HS-5 (cell line): ENCODE measurements around the gene RPS6KA1.

Experiments
- DNase-seq: peaks from one replicate; pipeline ENCODE4 v3.0.0-alpha.2; 2012; ENCODE audit warnings: low read depth

RPS6KA1 gene

DNA sequence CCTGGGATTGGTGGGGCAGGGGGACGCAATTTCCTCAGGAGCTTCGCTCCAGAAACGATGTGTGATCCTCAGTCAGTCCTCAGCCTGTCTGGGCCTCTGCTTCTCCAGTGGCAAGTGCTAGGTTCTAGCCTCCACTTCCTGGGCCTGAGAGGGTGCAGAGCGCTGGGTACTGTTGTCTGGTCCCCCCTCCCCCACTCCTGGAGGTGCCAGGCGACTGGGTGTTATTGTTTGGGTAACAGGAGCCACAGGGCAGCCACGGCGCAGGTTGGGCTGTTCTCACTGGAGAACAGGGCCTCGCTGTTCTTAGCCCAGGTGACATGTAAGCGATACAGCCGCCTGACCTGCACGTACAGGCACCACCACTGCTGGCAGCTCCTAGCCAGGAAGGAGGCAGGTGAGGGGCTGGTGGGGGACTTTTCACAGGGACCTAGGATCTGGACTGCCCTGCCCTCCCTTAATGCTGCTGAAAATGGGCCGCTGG is 2.1 kb downstream of the RPS6KA1 start:
- DNase-seq = no peak

DNA sequence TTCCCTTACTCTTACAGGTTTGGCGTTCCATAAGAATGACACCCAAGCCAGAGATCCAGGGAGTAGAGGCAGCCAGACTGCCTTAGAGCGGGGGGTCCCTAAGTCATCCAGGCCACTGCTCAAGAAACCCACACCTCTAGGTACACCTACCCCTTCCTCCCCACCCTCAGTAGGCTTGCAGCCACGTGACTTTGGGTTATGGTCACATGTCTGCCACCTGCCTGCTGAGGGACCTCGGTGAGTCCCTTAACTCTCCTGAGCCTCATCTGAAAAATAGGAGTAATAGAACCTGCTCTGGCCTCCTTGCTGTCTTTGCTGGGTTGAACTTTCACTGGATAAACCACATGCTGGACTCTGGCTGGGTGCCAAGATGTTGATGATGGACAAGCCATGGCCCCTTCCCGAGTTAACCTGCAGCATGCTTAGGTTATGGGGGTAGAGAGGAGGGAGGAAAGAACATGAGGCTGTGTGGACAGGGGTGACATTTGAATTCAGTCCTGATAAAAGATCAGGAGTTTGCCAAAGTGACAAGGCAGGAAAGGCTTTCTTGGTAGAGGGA is 4.5 kb downstream of the RPS6KA1 start:
- no peak for DNase-seq

DNA sequence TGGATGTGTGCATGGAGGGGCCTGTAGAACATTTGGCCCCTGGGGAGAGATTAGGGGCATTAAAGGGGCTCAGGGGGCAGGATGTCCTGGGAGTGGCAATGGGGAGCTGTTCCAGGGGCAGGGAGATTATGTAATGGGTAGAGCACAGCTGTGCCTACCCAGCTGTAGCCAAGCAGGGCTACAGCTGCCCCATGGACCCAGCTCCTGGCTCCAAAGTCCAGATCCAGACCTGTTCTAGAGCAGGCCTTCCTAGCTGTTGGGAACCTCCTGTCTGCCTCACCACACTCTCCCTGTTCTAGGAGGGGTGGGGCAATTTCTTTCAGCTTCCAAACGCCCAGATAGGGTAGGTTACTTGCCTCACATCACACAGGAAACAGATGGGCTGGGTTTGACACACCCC is 5.6 kb downstream of the RPS6KA1 start:
- no peak for DNase-seq

DNA sequence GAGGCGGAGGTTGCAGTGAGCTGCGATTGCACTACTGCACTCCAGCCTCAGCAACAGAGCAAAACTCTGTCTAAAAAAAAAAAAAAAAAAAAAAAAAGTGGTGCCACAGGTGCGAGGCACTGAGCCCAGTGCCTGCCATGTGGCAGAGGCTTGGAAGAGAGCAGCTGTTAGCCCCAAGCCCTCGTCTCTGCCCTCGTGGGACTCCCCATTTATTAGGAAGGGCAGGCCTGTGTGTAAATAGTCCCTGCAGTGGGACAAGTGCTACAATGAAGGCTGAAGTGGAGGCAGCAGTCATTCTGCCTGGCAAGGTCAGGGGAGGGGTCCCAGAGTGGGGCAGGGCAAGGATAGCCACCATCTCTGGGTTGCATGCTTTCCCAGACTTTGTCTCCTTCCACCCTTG is 6.5 kb downstream of the RPS6KA1 start:
- DNase-seq = no peak

DNA sequence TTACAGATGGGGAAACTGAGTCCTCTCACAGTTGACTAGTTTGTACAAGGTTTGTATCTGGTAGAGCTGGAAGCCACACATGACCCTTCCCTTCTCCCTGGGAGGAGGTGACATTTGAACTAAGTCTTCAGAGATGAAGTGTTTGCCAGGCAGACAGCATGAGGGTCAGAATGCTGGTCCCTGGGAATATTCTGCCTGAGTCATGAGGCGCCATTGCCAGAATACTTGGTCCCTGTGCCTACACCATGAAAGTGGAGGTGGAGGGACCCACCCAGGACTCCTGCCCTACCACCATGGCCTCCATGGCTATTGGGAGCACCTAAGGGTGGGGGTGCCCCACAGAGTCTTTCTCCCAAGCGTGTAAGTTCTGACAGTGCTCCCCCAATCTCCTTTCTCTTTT is 7.0 kb downstream of the RPS6KA1 start:
- DNase-seq = no peak

DNA sequence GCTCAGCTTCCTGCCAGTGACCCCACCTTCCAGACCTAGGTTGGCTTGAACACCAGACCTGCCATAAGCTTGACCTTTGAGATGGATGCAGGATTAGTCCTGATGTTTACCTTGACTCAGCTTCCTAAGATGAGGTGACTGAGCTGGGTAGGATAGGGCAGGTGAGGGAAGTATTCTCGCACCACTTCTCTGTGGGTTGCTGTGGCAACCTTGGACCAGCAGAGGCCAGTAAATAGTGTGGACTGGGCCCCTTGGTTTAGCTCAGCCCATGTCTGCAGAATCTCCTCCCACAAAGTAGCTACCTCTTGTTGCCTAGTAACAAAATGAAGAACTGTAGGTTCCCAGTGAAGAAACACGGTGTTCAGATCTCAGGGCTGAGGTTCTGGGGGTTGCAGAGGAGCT is 8.4 kb downstream of the RPS6KA1 start:
- no peak for DNase-seq

DNA sequence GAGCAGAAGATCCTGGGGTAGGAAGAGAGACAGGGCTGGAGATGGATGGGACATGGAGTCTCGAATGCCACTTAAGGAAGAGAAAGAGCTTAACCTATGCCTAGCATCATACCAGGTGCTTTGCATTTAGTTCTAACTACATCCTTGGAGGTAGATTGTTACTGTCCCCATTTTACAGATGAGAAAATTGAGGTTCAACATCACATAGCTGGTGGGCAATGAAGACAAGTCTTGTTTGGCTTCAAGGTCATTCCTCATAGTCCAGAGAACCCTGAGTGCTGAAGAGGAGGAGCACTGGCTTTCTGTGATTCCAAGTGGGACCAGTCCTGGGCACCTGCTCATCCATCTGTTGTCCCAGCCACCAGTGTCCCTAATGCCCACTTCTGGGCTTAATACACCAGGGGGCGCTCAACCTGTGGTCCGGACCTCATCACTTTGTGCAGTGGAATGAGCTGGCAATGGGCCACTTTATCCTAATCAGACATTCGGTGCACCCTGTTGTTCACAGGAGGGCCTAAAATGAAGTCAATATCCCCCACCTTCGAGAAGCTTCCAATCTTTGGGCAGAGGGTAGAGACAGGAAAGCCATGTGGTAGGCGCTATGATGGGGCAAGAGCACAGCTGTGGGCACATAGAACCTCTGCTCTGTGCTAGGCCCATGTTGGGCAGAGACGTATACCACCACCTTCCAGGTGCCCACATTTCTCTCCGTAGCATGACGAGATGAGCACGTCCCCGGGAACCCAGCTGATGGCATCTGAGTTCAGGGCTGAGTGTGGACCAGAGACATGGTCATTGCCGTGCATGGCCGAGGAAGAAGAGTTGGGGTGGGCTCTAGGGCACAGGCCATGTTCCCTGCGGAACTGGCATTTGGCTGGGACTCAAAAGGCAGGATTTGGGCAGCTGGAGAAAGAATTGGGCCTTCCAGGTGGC is 9.2 kb downstream of the RPS6KA1 start:
- DNase-seq = no peak

DNA sequence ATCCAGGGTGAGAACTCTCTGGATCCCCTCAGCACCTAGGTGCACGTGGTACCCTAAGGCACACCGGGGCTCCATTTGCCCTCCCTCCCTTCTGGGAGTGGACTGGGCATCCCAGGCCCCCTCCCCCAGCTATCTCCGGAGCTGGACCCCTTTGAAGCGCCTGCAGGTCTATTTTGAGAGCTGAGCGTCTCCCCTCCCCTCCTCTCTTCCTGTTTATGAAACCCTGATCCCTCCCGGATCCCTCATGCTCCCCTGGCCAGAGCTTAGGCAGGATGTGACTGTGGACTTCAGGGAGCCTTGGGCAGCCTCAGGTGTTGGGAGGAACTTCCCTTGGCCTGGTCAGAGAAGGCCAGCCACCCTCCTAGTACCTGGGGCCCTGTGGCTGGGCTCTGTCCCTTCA is 10.2 kb downstream of the RPS6KA1 start:
- DNase-seq = no peak

DNA sequence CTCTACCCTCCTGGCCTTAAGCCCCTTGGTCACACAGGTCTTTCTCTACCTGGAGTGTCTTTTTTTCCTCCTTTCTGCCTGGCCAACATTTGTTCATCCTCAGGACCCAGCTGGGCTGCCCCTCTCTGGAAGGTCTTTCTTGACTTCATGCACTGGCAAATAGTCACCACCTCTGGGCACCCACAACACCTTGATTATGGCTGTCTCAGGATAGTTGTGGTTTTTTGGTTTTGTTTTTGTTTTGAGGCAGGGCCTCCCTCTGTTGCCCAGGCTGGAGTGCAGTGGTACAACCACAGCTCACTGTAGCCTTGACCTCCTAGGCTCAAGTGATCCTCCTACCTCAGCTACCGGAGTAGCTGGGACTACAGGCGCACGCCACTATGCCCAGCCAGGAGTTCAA is 10.8 kb downstream of the RPS6KA1 start:
- no peak for DNase-seq

DNA sequence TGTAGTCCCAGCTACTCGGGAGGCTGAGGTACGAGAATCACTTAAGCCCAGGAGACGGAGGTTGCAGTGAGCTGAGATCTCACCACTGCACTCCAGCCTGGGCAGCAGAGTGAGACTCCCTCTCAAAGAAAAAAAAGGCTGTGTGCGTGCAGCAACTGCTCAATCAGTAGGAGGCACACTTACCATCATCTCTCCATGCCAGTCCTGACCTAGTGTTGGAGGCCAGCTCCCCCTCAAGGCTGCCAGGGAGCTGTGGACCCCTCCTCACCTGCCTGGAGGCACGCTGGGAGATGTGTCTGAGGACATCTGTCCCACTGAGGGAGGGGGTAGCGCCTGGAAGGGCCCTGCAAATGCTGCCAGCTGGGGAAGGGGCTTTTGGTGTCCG is 11.9 kb downstream of the RPS6KA1 start:
- DNase-seq = no peak

DNA sequence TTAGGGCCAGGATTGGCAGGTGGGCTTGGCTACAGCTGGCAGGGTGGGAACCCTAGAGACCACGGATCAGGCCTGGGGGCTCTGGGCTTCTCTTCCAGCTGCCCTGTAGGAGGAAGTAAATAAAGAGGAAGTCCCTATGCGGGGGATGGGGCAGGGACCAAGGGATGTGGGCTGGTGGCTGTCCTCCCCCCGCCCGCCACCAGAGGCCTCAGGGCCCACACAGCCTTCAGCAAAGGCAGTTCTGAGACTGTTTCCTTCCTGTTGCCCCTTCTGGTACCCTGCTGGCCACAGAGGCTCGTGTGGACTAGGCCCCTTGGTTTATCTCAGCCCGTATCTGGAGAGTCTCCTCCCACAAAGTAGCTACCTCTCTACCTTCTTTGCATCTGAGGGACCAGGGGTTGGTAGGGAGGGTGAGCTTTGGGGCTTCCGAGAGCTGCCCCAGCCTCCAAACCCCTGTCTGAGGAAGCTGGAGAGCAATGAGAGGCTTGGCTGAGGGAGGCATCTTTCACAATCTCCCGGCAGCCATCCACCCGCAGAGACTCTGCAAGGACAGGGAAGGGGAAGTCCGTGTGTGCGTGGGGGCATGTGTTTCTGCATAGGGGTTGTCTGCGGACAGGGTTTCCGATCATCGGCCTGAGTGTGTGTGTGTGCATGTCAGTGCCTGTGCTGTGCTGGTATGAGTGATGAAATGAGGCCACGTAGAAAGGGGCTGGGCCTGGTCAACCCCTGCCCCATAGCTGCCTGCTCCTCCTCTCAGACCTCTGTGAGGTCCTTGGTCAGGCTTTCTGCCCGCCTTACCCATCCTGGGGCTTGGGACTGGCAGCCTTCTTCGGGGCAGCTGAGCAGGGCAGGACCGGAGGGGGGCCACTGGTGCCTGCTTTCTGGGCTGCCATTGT is 12.5 kb downstream of the RPS6KA1 start:
- no peak for DNase-seq

DNA sequence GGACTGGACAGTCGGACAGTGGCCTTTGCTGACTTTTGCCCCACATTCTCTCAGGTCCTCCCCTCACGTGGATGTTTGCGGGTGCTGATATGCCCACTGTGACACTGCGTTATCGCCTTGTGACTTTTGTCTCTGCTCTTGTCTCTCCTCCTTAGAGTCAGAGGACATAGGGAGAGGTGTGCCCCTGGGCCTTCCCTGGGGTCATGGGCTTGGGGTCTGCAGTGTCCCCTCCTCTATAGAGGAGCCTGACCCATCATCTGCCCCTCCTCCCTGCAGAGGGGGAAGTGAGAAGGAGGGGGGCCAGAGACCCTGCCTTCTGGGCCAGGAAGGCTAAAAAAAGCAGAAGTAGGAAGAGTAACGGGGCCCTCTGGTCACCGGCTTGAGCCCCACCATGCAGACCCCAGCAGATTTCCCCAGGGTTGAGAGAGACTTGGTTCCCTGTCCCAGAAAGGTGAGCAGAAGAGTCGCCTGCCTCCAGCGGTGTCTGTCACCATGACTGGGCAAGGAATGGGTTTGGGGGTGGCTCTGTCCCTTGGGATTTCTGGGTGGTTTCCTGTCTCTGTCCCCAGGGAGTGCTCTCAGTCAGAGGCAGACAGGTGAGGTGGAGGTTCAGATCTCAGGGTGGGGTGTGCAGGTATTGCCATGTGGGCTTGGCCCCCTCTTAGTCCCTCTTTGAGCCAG is 13.3 kb downstream of the RPS6KA1 start:
- no peak for DNase-seq

DNA sequence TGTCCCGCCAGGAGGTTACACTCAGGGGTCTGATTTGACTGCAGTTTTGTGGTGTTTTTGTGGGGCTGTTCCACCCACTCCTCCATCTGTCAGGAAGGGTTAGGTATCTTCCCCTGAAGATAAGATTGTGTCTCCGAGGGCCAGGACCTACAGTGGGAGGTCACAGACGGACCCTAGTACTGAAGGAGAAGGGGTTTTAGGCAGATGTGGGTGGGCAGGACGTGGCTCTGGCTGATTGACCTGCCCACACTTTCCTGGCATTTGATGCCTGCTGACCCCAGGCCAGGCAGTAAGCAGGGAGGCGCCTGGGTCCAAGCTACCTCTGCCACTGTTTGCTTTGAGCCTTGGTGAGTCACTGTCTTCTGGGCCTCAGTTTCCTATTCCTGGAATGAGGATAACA is 13.9 kb downstream of the RPS6KA1 start:
- no peak for DNase-seq

DNA sequence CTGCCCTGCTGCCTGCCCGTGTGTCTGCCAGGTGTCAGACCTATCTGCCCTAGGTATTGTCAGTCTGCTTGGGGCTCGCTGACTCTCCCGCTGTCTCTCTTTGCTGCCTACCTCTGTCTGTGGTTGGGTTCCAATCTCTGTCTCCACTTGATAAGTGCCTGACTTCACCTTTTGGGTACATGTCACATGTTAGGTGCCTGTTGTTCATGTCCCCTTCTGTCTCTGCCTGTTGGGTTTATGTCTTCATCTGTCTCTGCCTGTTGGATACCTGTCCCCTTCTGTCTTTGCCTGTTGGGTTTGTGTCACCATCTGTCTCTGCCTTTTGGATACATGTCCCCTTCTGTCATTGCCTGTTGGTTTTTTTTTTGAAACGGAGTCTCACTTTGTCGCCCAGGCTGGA is 14.6 kb downstream of the RPS6KA1 start:
- no peak for DNase-seq

DNA sequence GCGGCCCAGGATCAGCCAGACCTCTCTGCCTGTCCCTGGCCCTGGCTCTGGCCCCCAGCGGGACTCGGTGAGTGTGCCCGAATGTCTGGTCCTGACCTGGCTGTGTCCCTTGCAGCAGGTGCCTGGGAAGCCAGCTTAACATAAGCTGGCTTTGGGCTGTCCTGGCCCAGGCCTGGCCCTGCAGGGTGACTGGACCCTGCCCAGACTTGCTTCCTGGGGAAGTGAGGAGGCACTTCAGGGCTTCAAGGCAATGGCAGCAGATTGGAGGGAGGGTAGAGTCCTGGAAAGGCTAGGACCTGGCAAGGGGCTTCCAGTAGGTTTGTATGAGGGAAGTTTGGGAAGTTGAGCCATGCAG is 16.4 kb downstream of the RPS6KA1 start:
- no peak for DNase-seq

DNA sequence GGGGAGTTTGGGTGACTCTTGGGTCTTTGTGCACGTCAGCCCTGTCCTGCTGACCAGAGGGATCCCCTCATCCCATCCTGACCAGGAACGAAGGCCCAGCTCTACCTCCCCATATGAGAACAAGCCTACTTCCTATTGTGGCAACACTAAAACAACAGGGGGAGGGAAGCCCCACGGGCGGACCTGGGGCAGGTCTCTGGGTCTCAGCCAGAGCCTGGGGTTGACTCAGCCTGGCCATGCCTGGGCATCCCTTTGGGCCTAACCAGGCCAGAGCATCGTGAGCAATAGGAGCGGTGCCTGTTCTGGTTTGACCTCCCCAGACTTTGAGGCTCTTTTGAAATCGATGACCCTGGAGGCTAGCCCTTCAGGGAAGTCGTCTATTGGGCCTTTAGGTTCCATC is 16.8 kb downstream of the RPS6KA1 start:
- no peak for DNase-seq

DNA sequence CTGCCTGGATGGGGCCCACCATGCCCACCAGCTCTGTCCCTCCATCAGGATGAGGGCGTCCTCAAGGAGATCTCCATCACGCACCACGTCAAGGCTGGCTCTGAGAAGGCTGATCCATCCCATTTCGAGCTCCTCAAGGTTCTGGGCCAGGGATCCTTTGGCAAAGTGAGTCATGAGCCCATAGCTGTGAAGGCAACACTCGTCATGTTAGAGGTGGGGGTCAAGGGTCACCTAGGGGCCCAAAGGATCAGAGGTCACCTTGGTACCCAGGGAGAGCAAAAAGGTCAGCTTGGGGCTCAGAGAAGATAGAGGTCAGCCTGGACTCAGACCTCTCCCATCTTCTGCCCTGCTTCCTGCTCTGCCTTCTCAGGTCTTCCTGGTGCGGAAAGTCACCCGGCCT is 17.3 kb downstream of the RPS6KA1 start:
- no peak for DNase-seq

DNA sequence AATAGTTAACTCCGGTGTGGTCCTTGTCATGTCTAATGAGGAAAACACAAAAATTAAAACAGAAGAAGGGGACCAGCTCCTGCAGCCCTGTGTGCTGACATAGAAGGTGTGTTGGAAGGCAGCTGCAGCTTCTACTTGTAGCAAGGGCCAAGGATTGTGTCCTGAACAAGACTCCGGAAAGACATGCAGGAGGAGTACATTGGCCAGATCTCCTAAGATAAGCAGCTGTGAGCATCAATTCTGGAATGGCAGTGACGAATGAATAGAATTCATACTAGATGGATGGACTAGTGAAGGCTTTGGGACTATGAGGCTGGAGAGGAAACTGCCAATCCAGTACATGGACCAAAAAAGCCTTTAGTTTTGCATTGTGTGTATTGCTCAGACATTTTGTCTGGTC is 19.3 kb downstream of the RPS6KA1 start:
- DNase-seq = no peak

DNA sequence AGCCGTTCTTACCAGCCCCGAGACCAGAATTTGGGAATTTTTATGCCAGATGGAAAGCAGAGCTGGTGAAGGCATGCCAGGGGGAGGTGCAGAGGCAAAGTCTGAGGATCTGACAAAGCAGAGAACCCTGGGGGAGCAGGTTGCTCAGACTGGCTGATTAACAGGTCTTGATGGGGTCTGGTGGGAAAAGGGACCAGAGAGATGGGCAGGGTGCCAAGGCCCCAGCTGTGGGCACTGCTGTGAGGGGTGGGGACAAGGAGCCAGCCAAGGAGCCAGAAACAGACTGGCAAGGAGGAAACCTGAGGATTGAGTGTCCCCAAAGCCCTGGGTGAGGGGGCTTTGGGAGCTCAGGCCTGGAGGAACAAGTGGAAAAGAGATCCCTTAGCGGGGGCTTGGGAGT is 21.4 kb downstream of the RPS6KA1 start:
- no peak for DNase-seq

DNA sequence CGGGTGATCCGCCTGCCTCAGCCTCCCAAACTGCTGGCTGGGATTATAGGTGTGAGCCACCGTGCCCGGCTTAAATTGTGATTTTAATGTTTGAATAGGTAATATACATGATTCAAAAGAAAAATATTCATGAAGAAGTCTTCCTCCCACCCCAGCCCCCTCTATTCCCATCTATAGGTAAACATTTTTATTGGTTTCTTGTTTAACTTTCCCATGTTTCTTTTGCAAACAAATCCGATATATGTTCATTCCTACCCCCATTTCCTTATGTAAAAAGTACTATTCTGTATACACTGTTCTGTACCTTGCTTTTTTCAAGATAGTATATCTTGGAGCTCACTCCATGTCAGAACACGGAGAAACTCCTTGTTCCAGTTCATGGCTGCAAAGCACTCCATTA is 23.2 kb downstream of the RPS6KA1 start:
- DNase-seq = no peak

DNA sequence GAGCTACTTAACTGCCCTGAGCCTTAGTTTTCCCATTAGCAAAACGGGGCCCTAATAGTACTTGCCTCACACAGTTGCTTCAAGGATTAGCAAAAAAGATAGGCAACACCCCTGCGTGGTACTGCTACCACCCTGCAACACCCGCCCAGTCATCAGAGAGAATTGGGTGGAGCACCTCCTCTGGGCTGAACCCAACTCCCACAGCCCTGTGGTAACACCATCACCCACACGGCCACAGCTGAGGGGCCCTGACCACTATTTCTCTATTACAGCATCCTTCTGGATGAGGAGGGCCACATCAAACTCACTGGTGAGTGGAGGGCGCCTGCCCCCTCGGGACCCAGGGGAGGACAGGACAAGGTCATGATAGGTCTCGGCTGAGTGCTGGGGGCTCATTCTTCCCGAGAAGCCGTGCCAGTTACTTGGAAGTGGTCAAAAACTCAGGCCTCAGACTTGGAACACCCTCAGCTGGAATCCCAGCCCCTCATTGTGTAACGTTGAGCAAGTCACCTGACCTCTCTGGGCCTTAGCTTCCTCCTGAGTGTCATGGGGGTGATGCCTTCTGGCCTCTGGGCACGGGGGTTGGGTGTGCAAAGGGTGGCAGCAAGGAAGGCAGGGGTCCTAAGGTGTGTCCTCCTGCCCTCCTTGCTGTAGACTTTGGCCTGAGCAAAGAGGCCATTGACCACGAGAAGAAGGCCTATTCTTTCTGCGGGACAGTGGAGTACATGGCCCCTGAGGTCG is 24.6 kb downstream of the RPS6KA1 start:
- no peak for DNase-seq

DNA sequence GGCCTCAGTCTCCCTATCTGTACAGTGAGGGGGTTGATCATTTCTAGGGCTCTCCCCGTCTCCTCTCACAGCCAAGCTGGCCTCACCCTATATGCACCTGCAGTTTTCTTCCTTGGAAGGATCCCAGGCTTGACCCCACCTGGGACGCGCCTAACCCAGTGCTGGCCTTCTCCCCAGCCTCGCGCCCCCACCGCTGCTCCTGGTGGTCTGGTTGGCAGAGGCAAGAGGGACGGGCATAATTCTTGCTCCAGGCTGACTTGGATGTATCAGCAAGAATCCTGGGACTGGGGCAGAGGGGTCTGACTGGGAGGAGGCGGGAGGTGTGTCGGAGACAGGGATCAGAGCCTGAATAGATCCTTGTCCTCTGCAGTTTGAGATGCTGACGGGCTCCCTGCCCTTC is 25.2 kb downstream of the RPS6KA1 start:
- DNase-seq = no peak
